ENCODE results near the gene ZNF367.

ZNF367 gene

GRCh38 chr9:96423322-96423984 lies 5.3 kb upstream of the ZNF367 start:
- Histone ChIP-seq H3K4me3 (ENCODE audit: insufficient read length, low read depth) (no peak overlapping the region), H3K9ac (ENCODE audit: insufficient read length, low read depth) (no peak overlapping the region), H3K36me3 (ENCODE audit: insufficient read depth, insufficient read length, low read length) (no peaks in the 10 kb centered on the region), H3K27me3 (ENCODE audit: insufficient read depth, insufficient read length) (no peaks in the 10 kb centered on the region), H3K9me3 (ENCODE audit: insufficient read depth, low read length) (no peaks in the 10 kb centered on the region), H3K4me1 (ENCODE audit: insufficient read depth, insufficient read length) (peaks cover 3% of the 10 kb centered on the region)
- DNase-seq (ENCODE audit: low read depth, low spot score): no peak
- no peak for TF ChIP-seq ZNF274 (IDR thresholded peaks at IDR 0.05; ENCODE audit: low read depth, low read length)
- TF ChIP-seq YY1 (IDR thresholded peaks at IDR 0.05; ENCODE audit: insufficient read depth, insufficient read length): no peak
- no peak for TF ChIP-seq SUZ12 (IDR thresholded peaks at IDR 0.05; ENCODE audit: extremely low read depth, insufficient read depth, insufficient read length)

- peak; percentile 74 for DNase-seq (ENCODE audit: low read depth, low spot score)
- peaks cover 3% of the 10 kb centered on the region for H3K4me1 ChIP-seq (ENCODE audit: insufficient read depth, insufficient read length)
- TF ChIP-seq SUZ12 (IDR thresholded peaks at IDR 0.05; ENCODE audit: extremely low read depth, insufficient read depth, insufficient read length) (no peak), YY1 (IDR thresholded peaks at IDR 0.05; ENCODE audit: insufficient read depth, insufficient read length) (no peak), ZNF274 (IDR thresholded peaks at IDR 0.05; ENCODE audit: low read depth, low read length) (no peak)
- H3K9ac ChIP-seq (ENCODE audit: insufficient read length, low read depth): peak overlapping the region; percentile 4
- peaks cover 8% of the 10 kb centered on the region for H3K36me3 ChIP-seq (ENCODE audit: insufficient read depth, insufficient read length, low read length)
- no peak overlapping the region for H3K4me3 ChIP-seq (ENCODE audit: insufficient read length, low read depth)
- H3K27me3 ChIP-seq (ENCODE audit: insufficient read depth, insufficient read length): no peaks in the 10 kb centered on the region
- H3K9me3 ChIP-seq (ENCODE audit: insufficient read depth, low read length): no peaks in the 10 kb centered on the region
Measured at GRCh38 chr9:96420468-96421219, 2.5 kb upstream of the ZNF367 start.

- Histone ChIP-seq H3K4me3 (ENCODE audit: insufficient read length, low read depth) (peak overlapping the region; percentile 86), H3K9me3 (ENCODE audit: insufficient read depth, low read length) (no peaks in the 10 kb centered on the region), H3K9ac (ENCODE audit: insufficient read length, low read depth) (peak overlapping the region; percentile 97), H3K4me1 (ENCODE audit: insufficient read depth, insufficient read length) (peaks cover 3% of the 10 kb centered on the region), H3K27me3 (ENCODE audit: insufficient read depth, insufficient read length) (no peaks in the 10 kb centered on the region), H3K36me3 (ENCODE audit: insufficient read depth, insufficient read length, low read length) (peaks cover 9% of the 10 kb centered on the region)
- DNase-seq (ENCODE audit: low read depth, low spot score): no peak
- TF ChIP-seq YY1 (IDR thresholded peaks at IDR 0.05; ENCODE audit: insufficient read depth, insufficient read length) (no peak), ZNF274 (IDR thresholded peaks at IDR 0.05; ENCODE audit: low read depth, low read length) (no peak)
Measured at GRCh38 chr9:96419691-96419969, 1.5 kb upstream of the ZNF367 start.

GRCh38 chr9:96418920-96419690 lies 935 bp upstream of the ZNF367 start:
- peaks cover 9% of the 10 kb centered on the region for H3K36me3 ChIP-seq (ENCODE audit: insufficient read depth, insufficient read length, low read length)
- H3K4me1 ChIP-seq (ENCODE audit: insufficient read depth, insufficient read length): peaks cover 3% of the 10 kb centered on the region

GRCh38 chr9:96417661-96418082 lies 498 bp downstream of the ZNF367 start:
- Histone ChIP-seq H3K36me3 (ENCODE audit: insufficient read depth, insufficient read length, low read length) (peaks cover 14% of the 10 kb centered on the region), H3K4me1 (ENCODE audit: insufficient read depth, insufficient read length) (no peaks in the 10 kb centered on the region), H3K4me3 (ENCODE audit: insufficient read length, low read depth) (peak overlapping the region; percentile 83), H3K9me3 (ENCODE audit: insufficient read depth, low read length) (no peaks in the 10 kb centered on the region), H3K9ac (ENCODE audit: insufficient read length, low read depth) (peak overlapping the region; percentile 96), H3K27me3 (ENCODE audit: insufficient read depth, insufficient read length) (no peaks in the 10 kb centered on the region)
- TF ChIP-seq ZNF274 (IDR thresholded peaks at IDR 0.05; ENCODE audit: low read depth, low read length): no peak
- TF ChIP-seq YY1 (IDR thresholded peaks at IDR 0.05; ENCODE audit: insufficient read depth, insufficient read length): no peak
- no peak for DNase-seq (ENCODE audit: low read depth, low spot score)

More at GRCh38 chr9:96418920-96419690, 935 bp upstream of the ZNF367 start:
- H3K9ac ChIP-seq (ENCODE audit: insufficient read length, low read depth): peak overlapping the region; percentile 97
- no peaks in the 10 kb centered on the region for H3K27me3 ChIP-seq (ENCODE audit: insufficient read depth, insufficient read length)
- TF ChIP-seq ZNF274 (IDR thresholded peaks at IDR 0.05; ENCODE audit: low read depth, low read length): no peak
- no peak for TF ChIP-seq YY1 (IDR thresholded peaks at IDR 0.05; ENCODE audit: insufficient read depth, insufficient read length)
- TF ChIP-seq SUZ12 (IDR thresholded peaks at IDR 0.05; ENCODE audit: extremely low read depth, insufficient read depth, insufficient read length): no peak
- H3K4me3 ChIP-seq (ENCODE audit: insufficient read length, low read depth): peak overlapping the region; percentile 86
- no peaks in the 10 kb centered on the region for H3K9me3 ChIP-seq (ENCODE audit: insufficient read depth, low read length)
- no peak for DNase-seq (ENCODE audit: low read depth, low spot score)

- H3K4me1 ChIP-seq (ENCODE audit: insufficient read depth, insufficient read length): no peaks in the 10 kb centered on the region
- no peaks in the 10 kb centered on the region for H3K9me3 ChIP-seq (ENCODE audit: insufficient read depth, low read length)
- peak overlapping the region; percentile 96 for H3K9ac ChIP-seq (ENCODE audit: insufficient read length, low read depth)
- peak overlapping the region; percentile 83 for H3K4me3 ChIP-seq (ENCODE audit: insufficient read length, low read depth)
- no peaks in the 10 kb centered on the region for H3K27me3 ChIP-seq (ENCODE audit: insufficient read depth, insufficient read length)
- peaks cover 14% of the 10 kb centered on the region for H3K36me3 ChIP-seq (ENCODE audit: insufficient read depth, insufficient read length, low read length)
- TF ChIP-seq YY1 (IDR thresholded peaks at IDR 0.05; ENCODE audit: insufficient read depth, insufficient read length): no peak
- TF ChIP-seq SUZ12 (IDR thresholded peaks at IDR 0.05; ENCODE audit: extremely low read depth, insufficient read depth, insufficient read length): no peak
- no peak for TF ChIP-seq ZNF274 (IDR thresholded peaks at IDR 0.05; ENCODE audit: low read depth, low read length)
- DNase-seq (ENCODE audit: low read depth, low spot score): peak; percentile 70
Measured at GRCh38 chr9:96417051-96417586, 1.1 kb downstream of the ZNF367 start.
